DMS153 (cell line): ENCODE data around the gene HDAC9.
"Not testable (repeated sequence)": the region's sequence is repeated elsewhere in the genome, so short reads cannot be mapped to it uniquely, and the experiment has no call there.

ENCODE experiments used
- DNase-seq: peaks from one replicate; lab custom pipeline; 2025; lab: John Stamatoyannopoulos, UW

Gene HDAC9

GRCh38 chr7:19024261-19024660 is 528.7 kb downstream of the HDAC9 start:
- no peak for DNase-seq

GRCh38 chr7:19026888-19027287 is 531.3 kb downstream of the HDAC9 start:
- DNase-seq, result no peak

- no peak for DNase-seq
Observed at GRCh38 chr7:19030281-19030680, 534.7 kb downstream of the HDAC9 start.

DNA sequence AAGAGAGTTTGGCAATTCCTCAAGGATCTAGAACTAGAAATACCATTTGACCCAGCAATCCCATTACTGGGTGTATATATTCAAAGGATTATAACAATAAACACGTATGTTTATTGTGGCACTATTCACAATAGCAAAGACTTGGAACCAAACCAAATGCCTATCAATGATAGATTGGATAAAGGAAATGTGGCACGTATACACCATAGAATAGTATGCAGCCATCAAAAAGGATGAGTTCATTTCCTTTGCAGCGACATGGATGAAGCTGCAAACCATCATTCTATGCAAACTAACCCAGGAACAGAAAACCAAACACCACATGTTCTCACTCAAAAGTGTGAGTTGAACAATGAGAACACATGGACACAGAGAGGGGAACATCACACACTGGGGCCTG is 537.4 kb downstream of the HDAC9 start:
- not testable (repeated sequence) for DNase-seq

DNA sequence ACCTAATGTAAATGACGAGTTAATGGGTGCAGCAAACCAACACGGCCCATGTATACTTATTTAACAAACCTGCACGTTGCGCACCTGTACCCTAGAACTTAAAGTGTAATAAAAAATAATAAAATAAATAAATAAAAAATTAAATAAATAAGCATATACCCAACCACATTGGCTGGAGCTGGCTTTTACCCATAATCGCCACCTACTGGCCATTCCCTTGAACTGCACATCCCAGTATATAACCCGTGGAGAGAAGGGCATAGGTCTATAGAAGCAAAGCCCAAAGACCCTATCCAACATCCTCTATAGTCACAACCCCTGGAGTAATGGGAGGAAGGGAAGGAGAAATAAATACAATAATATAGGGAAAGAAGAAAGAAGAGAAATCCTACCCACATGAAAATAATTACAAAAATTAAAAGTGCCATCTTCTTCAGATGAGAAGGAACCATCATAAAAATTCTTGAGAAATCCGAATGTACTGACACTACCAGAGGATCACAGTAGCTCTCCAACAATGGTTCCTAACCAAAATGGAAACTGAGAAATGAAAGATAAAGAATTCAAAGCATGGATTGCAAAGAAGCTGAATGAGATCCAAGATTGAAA is 556.3 kb downstream of the HDAC9 start:
- no peak for DNase-seq
